GM12878 (cell line): ENCODE results near the gene CLK1. TPM values are rescaled to one million over a fixed set of nuclear protein-coding genes. Genes with fewer than 3 reads are reported as not detected.

Experiments used
- BACH1 ChIP-seq: fragments of 450-650 bp; IDR thresholded peaks from 2 replicates; pipeline ENCODE4 v1.6.1; 2017; ENCODE audit warnings: mild to moderate bottlenecking, borderline replicate concordance
- BMI1 ChIP-seq: fragments of 450-650 bp; IDR thresholded peaks from 2 replicates; pipeline ENCODE4 v1.6.1; 2016; ENCODE audit warnings: mild to moderate bottlenecking, moderate library complexity, borderline replicate concordance
- FOS ChIP-seq: IDR thresholded peaks from 3 replicates; pipeline ENCODE4 v1.6.1; 2011; ENCODE audit warnings: borderline replicate concordance; ENCODE audit not compliant: insufficient read length; ENCODE audit errors: extremely low read depth
- SREBF2 ChIP-seq: IDR thresholded peaks from 2 replicates; pipeline ENCODE4 v1.6.1; 2012; ENCODE audit warnings: mild to moderate bottlenecking, low read length
- STAT1 ChIP-seq: fragments of 450-650 bp; conservative IDR thresholded peaks from 2 replicates; pipeline ENCODE4 v1.6.1; 2014; ENCODE audit warnings: antibody characterized with exemption, mild to moderate bottlenecking
- ZNF384 ChIP-seq: IDR thresholded peaks from 2 replicates; pipeline ENCODE4 v1.6.1; 2012; ENCODE audit warnings: low read depth, mild to moderate bottlenecking, low read length, improper control_type of control experiment, borderline replicate concordance
- polyA plus RNA-seq, 11 experiments: library from polyadenylated mRNA; depleted of rRNA in 4 of 11; unstranded in 6 of 11; stranded (reverse) in 5 of 11; fragments of >200 nt; fragmentation: Nextera tagmentation in 4 of 11; fragmentation: Illumina TruSeq in 1 of 11; extraction: Ambion mirVana in 4 of 11; extraction: Trizol in 1 of 11; gene quantifications; 1 replicate in 1 of 11; 2 replicates in 10 of 11; pipeline versions ENCODE4 v1.2.1 to v1.2.3, GENCODE V29; 2011 to 2016; ENCODE audit warnings: inconsistent platforms in 2 of 11, missing spikeins in 2 of 11, low read depth in 1 of 11
- total RNA-seq, 4 experiments: library from RNA; depleted of rRNA in 3 of 4; stranded (reverse); fragments of >200 nt in 3 of 4; fragmentation: Illumina TruSeq in 1 of 4; extraction: Trizol in 1 of 4; gene quantifications; 2 replicates each; pipeline versions ENCODE4 v1.2.1 to v1.2.3, GENCODE V29; 2013 to 2021
- TF ChIP-seq, protein P1 (sequence below): fragments of 450-650 bp; formaldehyde crosslinking; IDR thresholded peaks from 2 replicates; pipeline ENCODE4 v1.4.0; 2020; ENCODE audit warnings: mild to moderate bottlenecking, moderate library complexity
- TF ChIP-seq, protein P2 (sequence below): IDR thresholded peaks from 2 replicates; pipeline ENCODE4 v1.6.1; 2012; ENCODE audit warnings: low read length, inconsistent platforms
- TF ChIP-seq, protein P3 (sequence below): fragments of 450-650 bp; IDR thresholded peaks from 2 replicates; pipeline ENCODE4 v1.6.1; 2017; ENCODE audit warnings: mild to moderate bottlenecking, moderate library complexity
- TF ChIP-seq, protein P4 (sequence below): IDR thresholded peaks from 2 replicates; pipeline ENCODE4 v1.6.1; 2012; ENCODE audit warnings: low read depth, low read length, improper control_type of control experiment
- TF ChIP-seq, protein P5 (sequence below): IDR thresholded peaks from 2 replicates; pipeline ENCODE4 v1.6.1; 2011; ENCODE audit warnings: mild to moderate bottlenecking, low read depth, low read length, moderate library complexity; ENCODE audit not compliant: insufficient replicate concordance
- TF ChIP-seq, protein P6 (sequence below): fragments of 450-650 bp; conservative IDR thresholded peaks from 2 replicates; pipeline ENCODE4 v1.6.1; 2017; ENCODE audit warnings: mild to moderate bottlenecking, moderate library complexity

CLK1 gene
- total and polyA plus RNA-seq, 10 of the 15 experiments (the other 5 are each of a cell fraction or from before 2014, with no cell fraction given): 61.2 to 221 (median 80.1) TPM

DNA sequence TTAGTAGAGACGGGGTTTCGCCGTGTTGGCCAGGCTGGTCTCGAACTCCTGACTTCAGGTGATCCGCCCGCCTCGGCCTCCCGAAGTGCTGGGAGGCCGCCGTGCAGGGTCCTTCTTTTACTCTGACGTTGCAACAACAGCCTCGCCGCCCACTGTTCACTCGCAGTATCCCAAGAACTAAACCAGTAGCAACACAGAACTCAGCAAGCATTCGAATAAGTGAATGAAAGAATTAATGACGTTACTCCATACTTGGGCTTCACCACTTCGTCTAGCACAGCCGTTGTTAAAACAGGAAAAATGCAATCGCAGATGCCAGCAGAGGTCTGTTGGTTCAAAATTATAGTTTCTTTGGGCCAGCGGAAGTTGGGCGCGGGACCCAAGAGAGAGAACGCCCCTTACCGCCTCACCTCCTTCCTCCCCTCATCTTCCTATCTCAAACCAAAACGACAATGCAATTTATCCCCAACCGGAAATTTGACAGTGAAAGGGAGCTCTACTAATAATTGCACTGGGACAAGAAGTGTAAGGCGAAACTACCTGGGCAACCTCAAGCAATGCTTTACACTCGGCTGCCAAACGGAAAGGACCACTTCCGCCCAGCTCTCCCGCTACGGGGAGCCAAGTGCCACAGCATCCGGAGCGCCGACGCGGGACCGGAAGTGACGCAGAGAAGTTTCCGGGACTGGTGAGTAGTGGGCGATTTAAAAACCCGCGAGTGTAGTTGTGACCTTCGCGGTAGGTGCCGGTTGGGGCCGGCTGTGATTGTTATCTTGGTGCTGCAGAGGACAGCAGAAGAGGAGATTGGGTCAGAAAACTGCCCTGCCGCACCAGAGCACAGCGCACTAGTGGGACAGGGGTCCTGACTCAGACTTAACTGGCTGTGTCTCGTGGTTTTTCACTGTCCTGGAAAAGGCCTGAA lies 24.5 kb upstream of the CLK1 start, which contains the start of the genes NIF3L1 and PPIL3 (continued):
- TF ChIP-seq, protein P1, sequence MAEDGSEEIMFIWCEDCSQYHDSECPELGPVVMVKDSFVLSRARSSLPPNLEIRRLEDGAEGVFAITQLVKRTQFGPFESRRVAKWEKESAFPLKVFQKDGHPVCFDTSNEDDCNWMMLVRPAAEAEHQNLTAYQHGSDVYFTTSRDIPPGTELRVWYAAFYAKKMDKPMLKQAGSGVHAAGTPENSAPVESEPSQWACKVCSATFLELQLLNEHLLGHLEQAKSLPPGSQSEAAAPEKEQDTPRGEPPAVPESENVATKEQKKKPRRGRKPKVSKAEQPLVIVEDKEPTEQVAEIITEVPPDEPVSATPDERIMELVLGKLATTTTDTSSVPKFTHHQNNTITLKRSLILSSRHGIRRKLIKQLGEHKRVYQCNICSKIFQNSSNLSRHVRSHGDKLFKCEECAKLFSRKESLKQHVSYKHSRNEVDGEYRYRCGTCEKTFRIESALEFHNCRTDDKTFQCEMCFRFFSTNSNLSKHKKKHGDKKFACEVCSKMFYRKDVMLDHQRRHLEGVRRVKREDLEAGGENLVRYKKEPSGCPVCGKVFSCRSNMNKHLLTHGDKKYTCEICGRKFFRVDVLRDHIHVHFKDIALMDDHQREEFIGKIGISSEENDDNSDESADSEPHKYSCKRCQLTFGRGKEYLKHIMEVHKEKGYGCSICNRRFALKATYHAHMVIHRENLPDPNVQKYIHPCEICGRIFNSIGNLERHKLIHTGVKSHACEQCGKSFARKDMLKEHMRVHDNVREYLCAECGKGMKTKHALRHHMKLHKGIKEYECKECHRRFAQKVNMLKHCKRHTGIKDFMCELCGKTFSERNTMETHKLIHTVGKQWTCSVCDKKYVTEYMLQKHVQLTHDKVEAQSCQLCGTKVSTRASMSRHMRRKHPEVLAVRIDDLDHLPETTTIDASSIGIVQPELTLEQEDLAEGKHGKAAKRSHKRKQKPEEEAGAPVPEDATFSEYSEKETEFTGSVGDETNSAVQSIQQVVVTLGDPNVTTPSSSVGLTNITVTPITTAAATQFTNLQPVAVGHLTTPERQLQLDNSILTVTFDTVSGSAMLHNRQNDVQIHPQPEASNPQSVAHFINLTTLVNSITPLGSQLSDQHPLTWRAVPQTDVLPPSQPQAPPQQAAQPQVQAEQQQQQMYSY: no peak
- 0 out of 2 replicates have a peak, but pooled peaks have one; percentile 52 for TF ChIP-seq STAT1
- TF ChIP-seq, protein P2, sequence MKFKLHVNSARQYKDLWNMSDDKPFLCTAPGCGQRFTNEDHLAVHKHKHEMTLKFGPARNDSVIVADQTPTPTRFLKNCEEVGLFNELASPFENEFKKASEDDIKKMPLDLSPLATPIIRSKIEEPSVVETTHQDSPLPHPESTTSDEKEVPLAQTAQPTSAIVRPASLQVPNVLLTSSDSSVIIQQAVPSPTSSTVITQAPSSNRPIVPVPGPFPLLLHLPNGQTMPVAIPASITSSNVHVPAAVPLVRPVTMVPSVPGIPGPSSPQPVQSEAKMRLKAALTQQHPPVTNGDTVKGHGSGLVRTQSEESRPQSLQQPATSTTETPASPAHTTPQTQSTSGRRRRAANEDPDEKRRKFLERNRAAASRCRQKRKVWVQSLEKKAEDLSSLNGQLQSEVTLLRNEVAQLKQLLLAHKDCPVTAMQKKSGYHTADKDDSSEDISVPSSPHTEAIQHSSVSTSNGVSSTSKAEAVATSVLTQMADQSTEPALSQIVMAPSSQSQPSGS: peak; percentile 77
- TF ChIP-seq ZNF384: peak; percentile 48; the same call in 1 of the 2 replicates
- peak; percentile 65 for TF ChIP-seq SREBF2
- no peak for TF ChIP-seq FOS
- peak; percentile 46; the same call in 1 of the 2 replicates for TF ChIP-seq BACH1
- TF ChIP-seq, protein P3, sequence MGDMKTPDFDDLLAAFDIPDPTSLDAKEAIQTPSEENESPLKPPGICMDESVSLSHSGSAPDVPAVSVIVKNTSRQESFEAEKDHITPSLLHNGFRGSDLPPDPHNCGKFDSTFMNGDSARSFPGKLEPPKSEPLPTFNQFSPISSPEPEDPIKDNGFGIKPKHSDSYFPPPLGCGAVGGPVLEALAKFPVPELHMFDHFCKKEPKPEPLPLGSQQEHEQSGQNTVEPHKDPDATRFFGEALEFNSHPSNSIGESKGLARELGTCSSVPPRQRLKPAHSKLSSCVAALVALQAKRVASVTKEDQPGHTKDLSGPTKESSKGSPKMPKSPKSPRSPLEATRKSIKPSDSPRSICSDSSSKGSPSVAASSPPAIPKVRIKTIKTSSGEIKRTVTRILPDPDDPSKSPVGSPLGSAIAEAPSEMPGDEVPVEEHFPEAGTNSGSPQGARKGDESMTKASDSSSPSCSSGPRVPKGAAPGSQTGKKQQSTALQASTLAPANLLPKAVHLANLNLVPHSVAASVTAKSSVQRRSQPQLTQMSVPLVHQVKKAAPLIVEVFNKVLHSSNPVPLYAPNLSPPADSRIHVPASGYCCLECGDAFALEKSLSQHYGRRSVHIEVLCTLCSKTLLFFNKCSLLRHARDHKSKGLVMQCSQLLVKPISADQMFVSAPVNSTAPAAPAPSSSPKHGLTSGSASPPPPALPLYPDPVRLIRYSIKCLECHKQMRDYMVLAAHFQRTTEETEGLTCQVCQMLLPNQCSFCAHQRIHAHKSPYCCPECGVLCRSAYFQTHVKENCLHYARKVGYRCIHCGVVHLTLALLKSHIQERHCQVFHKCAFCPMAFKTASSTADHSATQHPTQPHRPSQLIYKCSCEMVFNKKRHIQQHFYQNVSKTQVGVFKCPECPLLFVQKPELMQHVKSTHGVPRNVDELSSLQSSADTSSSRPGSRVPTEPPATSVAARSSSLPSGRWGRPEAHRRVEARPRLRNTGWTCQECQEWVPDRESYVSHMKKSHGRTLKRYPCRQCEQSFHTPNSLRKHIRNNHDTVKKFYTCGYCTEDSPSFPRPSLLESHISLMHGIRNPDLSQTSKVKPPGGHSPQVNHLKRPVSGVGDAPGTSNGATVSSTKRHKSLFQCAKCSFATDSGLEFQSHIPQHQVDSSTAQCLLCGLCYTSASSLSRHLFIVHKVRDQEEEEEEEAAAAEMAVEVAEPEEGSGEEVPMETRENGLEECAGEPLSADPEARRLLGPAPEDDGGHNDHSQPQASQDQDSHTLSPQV: no peak
- TF ChIP-seq, protein P4, sequence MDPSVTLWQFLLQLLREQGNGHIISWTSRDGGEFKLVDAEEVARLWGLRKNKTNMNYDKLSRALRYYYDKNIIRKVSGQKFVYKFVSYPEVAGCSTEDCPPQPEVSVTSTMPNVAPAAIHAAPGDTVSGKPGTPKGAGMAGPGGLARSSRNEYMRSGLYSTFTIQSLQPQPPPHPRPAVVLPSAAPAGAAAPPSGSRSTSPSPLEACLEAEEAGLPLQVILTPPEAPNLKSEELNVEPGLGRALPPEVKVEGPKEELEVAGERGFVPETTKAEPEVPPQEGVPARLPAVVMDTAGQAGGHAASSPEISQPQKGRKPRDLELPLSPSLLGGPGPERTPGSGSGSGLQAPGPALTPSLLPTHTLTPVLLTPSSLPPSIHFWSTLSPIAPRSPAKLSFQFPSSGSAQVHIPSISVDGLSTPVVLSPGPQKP: peak; percentile 96
- TF ChIP-seq, protein P5, sequence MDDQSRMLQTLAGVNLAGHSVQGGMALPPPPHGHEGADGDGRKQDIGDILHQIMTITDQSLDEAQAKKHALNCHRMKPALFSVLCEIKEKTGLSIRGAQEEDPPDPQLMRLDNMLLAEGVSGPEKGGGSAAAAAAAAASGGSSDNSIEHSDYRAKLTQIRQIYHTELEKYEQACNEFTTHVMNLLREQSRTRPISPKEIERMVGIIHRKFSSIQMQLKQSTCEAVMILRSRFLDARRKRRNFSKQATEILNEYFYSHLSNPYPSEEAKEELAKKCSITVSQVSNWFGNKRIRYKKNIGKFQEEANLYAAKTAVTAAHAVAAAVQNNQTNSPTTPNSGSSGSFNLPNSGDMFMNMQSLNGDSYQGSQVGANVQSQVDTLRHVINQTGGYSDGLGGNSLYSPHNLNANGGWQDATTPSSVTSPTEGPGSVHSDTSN: no peak
- no peak for TF ChIP-seq BMI1
- TF ChIP-seq, protein P6, sequence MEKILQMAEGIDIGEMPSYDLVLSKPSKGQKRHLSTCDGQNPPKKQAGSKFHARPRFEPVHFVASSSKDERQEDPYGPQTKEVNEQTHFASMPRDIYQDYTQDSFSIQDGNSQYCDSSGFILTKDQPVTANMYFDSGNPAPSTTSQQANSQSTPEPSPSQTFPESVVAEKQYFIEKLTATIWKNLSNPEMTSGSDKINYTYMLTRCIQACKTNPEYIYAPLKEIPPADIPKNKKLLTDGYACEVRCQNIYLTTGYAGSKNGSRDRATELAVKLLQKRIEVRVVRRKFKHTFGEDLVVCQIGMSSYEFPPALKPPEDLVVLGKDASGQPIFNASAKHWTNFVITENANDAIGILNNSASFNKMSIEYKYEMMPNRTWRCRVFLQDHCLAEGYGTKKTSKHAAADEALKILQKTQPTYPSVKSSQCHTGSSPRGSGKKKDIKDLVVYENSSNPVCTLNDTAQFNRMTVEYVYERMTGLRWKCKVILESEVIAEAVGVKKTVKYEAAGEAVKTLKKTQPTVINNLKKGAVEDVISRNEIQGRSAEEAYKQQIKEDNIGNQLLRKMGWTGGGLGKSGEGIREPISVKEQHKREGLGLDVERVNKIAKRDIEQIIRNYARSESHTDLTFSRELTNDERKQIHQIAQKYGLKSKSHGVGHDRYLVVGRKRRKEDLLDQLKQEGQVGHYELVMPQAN: peak; percentile 99
